HG02588 (cell line): ENCODE measurements around the gene ZNF44.

Experiments
- ATAC-seq: cut with Tn5 transposase; IDR thresholded peaks from one replicate; pipeline ENCODE4 v1.9.1; 2021; ENCODE audit warnings: mild to moderate bottlenecking, moderate library complexity; ENCODE audit not compliant: unreplicated experiment

Gene ZNF44

GRCh38 chr19:12265921-12266704 lies 28.6 kb downstream of the ZNF44 start:
- ATAC-seq, result no peak

GRCh38 chr19:12261554-12261953 lies 33.1 kb downstream of the ZNF44 start:
- ATAC-seq, result no peak

GRCh38 chr19:12260861-12261260 lies 33.8 kb downstream of the ZNF44 start:
- ATAC-seq, result no peak

GRCh38 chr19:12260236-12260635 lies 34.4 kb downstream of the ZNF44 start:
- no peak for ATAC-seq

GRCh38 chr19:12255372-12255771 lies 39.3 kb downstream of the ZNF44 start:
- no peak for ATAC-seq

- ATAC-seq, result no peak
Measured at GRCh38 chr19:12247644-12248222, 47.0 kb downstream of the ZNF44 start.

GRCh38 chr19:12244370-12244769 lies 50.3 kb downstream of the ZNF44 start:
- no peak for ATAC-seq

- ATAC-seq, result no peak
Measured at GRCh38 chr19:12237143-12237839, 57.4 kb downstream of the ZNF44 start.

GRCh38 chr19:12232961-12233360 lies 61.7 kb downstream of the ZNF44 start:
- no peak for ATAC-seq

- no peak for ATAC-seq
Measured at GRCh38 chr19:12230751-12231733, 63.6 kb downstream of the ZNF44 start.

GRCh38 chr19:12229990-12230389 lies 64.7 kb downstream of the ZNF44 start:
- no peak for ATAC-seq

GRCh38 chr19:12224676-12225075 lies 70.0 kb downstream of the ZNF44 start:
- ATAC-seq, result no peak

- no peak for ATAC-seq
Measured at GRCh38 chr19:12222980-12223630, 71.6 kb downstream of the ZNF44 start.
